K562 (cell line): ENCODE results near the gene STXBP4. TPM values are rescaled to one million over a fixed set of nuclear protein-coding genes. Genes with fewer than 3 reads are reported as not detected.

Source experiments
- ATAC-seq: fragments of 200-7000 bp; cut with Tn5 transposase; 3 replicates; pipeline ENCODE4 v1.9.1; 2020; ENCODE audit warnings: moderate library complexity
- BruUV-seq: library from RNA; stranded (reverse); fragments of 400-500 nt; replicated peaks from 2 replicates; lab custom pipeline; 2021; lab: Mats Ljungman, UMichigan
- CTCF ChIA-PET: fragments of 300-600 bp; formaldehyde crosslinking; extraction: SDS; loops from one replicate; lab custom pipeline; 2021; ENCODE audit warnings: low intra/inter-chr PET ratio; lab: Yijun Ruan, JAX
- POLR2A ChIA-PET: fragments of 300-600, 350-650 bp; sonication (Branson Sonifier 250); formaldehyde crosslinking; extraction: SDS; loops from one replicate; lab custom pipeline; 2021; ENCODE audit warnings: antibody characterized with exemption, inconsistent platforms; lab: Yijun Ruan, JAX
- DNase-seq, 4 experiments: peaks; one replicate each; pipeline versions ENCODE4 v3.0.0 to v3.0.0-alpha.2; 2011 to 2018; ENCODE audit warnings: low spot score in 3 of 4, mixed read lengths in 3 of 4; ENCODE audit errors: extremely low read depth in 1 of 4
- FAIRE-seq: peaks from 2 replicates; lab custom pipeline; 2011; peaks lifted over from hg19 to GRCh38; lab: Jason Lieb, UNC
- H2AFZ ChIP-seq: 2 replicates; pipeline ENCODE4 v1.6.0; 2011; ENCODE audit warnings: low read depth, low read length, control low read depth, inconsistent platforms
- H3K27ac ChIP-seq: fragments of 200-600 bp; 3 replicates; pipeline ENCODE4 v1.8.0; 2011; ENCODE audit warnings: low read depth, mild to moderate bottlenecking, control low read depth, inconsistent platforms, low read length, moderate library complexity, mixed read lengths; ENCODE audit errors: extremely low read depth
- H3K27me3 ChIP-seq, 2 experiments: fragments of 300-600 bp in 1 of 2; 2 replicates in 1 of 2; 3 replicates in 1 of 2; pipeline versions ENCODE4 v1.6.0 to v1.8.0; 2011; ENCODE audit warnings: inconsistent platforms in 2 of 2, low read length in 2 of 2, mild to moderate bottlenecking in 1 of 2, mixed read lengths in 1 of 2, moderate library complexity in 1 of 2; ENCODE audit not compliant: control insufficient read depth in 2 of 2, insufficient read depth in 2 of 2
- H3K36me3 ChIP-seq: fragments of 300-600 bp; 3 replicates; pipeline ENCODE4 v1.8.0; 2011; ENCODE audit warnings: mild to moderate bottlenecking, low read length, inconsistent platforms; ENCODE audit not compliant: control insufficient read depth, insufficient read depth
- H3K4me1 ChIP-seq, 2 experiments: fragments of 200-600 bp in 1 of 2; replicated peaks in 1 of 2; 2 replicates in 1 of 2; 3 replicates in 1 of 2; pipeline versions ENCODE4 v1.5.1 to v1.8.0; 2011; ENCODE audit warnings: inconsistent platforms in 2 of 2, low read length in 2 of 2, mild to moderate bottlenecking in 1 of 2, mixed read lengths in 1 of 2, moderate library complexity in 1 of 2; ENCODE audit not compliant: control insufficient read depth in 2 of 2, insufficient read depth in 2 of 2
- H3K4me2 ChIP-seq: 2 replicates; pipeline ENCODE4 v1.6.1; 2011; ENCODE audit warnings: low read length, control low read depth, inconsistent platforms, mixed read lengths; ENCODE audit not compliant: insufficient read depth
- H3K4me3 ChIP-seq: fragments of 200-600 bp; sonication (generic), shearing (Covaris generic); 2 replicates; pipeline ENCODE4 v1.5.1; 2016; ENCODE audit warnings: control low read depth, inconsistent platforms
- H3K79me2 ChIP-seq: fragments of 200-600 bp; 3 replicates; pipeline ENCODE4 v1.8.0; 2011; ENCODE audit warnings: low read length, inconsistent platforms; ENCODE audit not compliant: control insufficient read depth, insufficient read depth
- H3K9ac ChIP-seq, 2 experiments: 2 replicates each; pipeline versions ENCODE4 v1.6.0 to v1.6.1; 2011; ENCODE audit warnings: low read depth in 2 of 2, low read length in 2 of 2, control low read depth in 1 of 2, inconsistent platforms in 1 of 2, mild to moderate bottlenecking in 1 of 2, mixed read lengths in 1 of 2; ENCODE audit not compliant: insufficient read depth in 1 of 2
- H3K9me1 ChIP-seq: one replicate; pipeline ENCODE4 v1.6.0; 2011; ENCODE audit warnings: inconsistent platforms, mild to moderate bottlenecking, low read length, moderate library complexity; ENCODE audit not compliant: control insufficient read depth, insufficient read depth
- H3K9me3 ChIP-seq: replicated peaks from 2 replicates; pipeline ENCODE4 v1.5.1; 2011; ENCODE audit warnings: low read depth, low read length, inconsistent platforms; ENCODE audit not compliant: control insufficient read depth, insufficient read depth
- H4K20me1 ChIP-seq: replicated peaks from 2 replicates; pipeline ENCODE4 v1.6.1; 2011; ENCODE audit warnings: low read length, inconsistent platforms, mixed read lengths; ENCODE audit not compliant: control insufficient read depth, insufficient read depth
- CHCHD3 ChIP-seq: fragments of 250-450 bp; sonication (Bioruptor Pico); IDR thresholded peaks from 2 replicates; pipeline ENCODE4 v2.1.2; 2022; ENCODE audit warnings: mild to moderate bottlenecking
- HLTF ChIP-seq: fragments of 450-650 bp; IDR thresholded peaks from 2 replicates; pipeline ENCODE4 v1.6.1; 2016
- SPI1 ChIP-seq: IDR thresholded peaks from 2 replicates; pipeline ENCODE4 v1.6.1; 2011; ENCODE audit warnings: low read depth, low read length, control low read depth, borderline replicate concordance
- ZNF354B ChIP-seq: fragments of 250-450 bp; sonication (Bioruptor Pico); IDR thresholded peaks from 2 replicates; pipeline ENCODE4 v1.4.0; 2020
- whole genome bisulfite sequencing: fragments of 100-300 bp; shearing (Covaris generic); methylation state at CpG from one replicate; pipeline ENCODE4 v1.1.6; 2016; ENCODE audit warnings: low coverage, mixed read lengths; ENCODE audit not compliant: insufficient coverage; ENCODE audit errors: missing lambda C conversion rate; 5-methylcytosine and 5-hydroxymethylcytosine counted together
- in situ Hi-C: fragments of 300-500 bp; cut with MboI; formaldehyde crosslinking; loops from 4 replicates; pipeline ENCODE4 v1.15.0; 2018; ENCODE audit warnings: inconsistent platforms, mixed read lengths
- intact Hi-C: fragments of 100-400 bp; cut with micrococcal nuclease; formaldehyde crosslinking; loops from 2 replicates; pipeline ENCODE4 v1.14.2; 2022
- polyA plus RNA-seq, 8 experiments: library from polyadenylated mRNA; depleted of rRNA in 4 of 8; stranded (reverse) in 5 of 8; unstranded in 3 of 8; fragments of >200 nt; fragmentation: Nextera tagmentation in 2 of 8; fragmentation: Illumina TruSeq in 1 of 8; extraction: Ambion mirVana in 2 of 8; extraction: Trizol in 1 of 8; gene quantifications; 2 replicates each; pipeline versions ENCODE4 v1.2.1 to v1.2.3, GENCODE V29; 2011 to 2014; ENCODE audit warnings: inconsistent platforms in 1 of 8, missing spikeins in 1 of 8
- total RNA-seq, 7 experiments: library from RNA; depleted of rRNA in 6 of 7; stranded (reverse); fragments of >200 nt in 6 of 7; fragmentation: Illumina TruSeq in 2 of 7; extraction: Trizol in 2 of 7; gene quantifications; 2 replicates each; pipeline versions ENCODE4 v1.2.1 to v1.2.3, GENCODE V29; 2011 to 2021; ENCODE audit warnings: low replicate concordance in 1 of 7
- TF ChIP-seq, protein P1 (sequence below), 3 experiments: IDR thresholded peaks in 2 of 3; conservative IDR thresholded peaks in 1 of 3; 2 replicates each; pipeline ENCODE4 v1.5.1; 2011 to 2012; ENCODE audit warnings: low read length in 3 of 3, mild to moderate bottlenecking in 3 of 3, control low read depth in 2 of 3, improper control_type of control experiment in 1 of 3, inconsistent platforms in 1 of 3, low read depth in 1 of 3, mixed read lengths in 1 of 3, moderate library complexity in 1 of 3; ENCODE audit not compliant: insufficient read depth in 2 of 3
- TF ChIP-seq, protein P2 (sequence below): IDR thresholded peaks from 2 replicates; pipeline ENCODE4 v1.6.1; 2014; ENCODE audit warnings: antibody characterized with exemption

Gene STXBP4
- total and polyA plus RNA-seq, 9 of the 15 experiments (the other 6 are each of a cell fraction or from before 2014, with no cell fraction given): 11.6 to 23.2 (median 18.5) TPM

- in situ Hi-C loops: no loop called here
- Histone ChIP-seq H2AFZ (no peak overlapping the region), H3K36me3 (no peaks in the 10 kb centered on the region; the same call in 1 of the 3 replicates), H3K4me2 (no peak overlapping the region), H3K9ac (no peak overlapping the region), H3K27ac (peak overlapping the region; percentile 7; the same call in 1 of the 3 replicates), H3K4me1 (peaks cover 0 to 21% of the 10 kb centered on the region in 2 experiments), H3K9me3 (no peaks in the 10 kb centered on the region), H4K20me1 (no peaks in the 10 kb centered on the region), H3K9me1 (no peaks in the 10 kb centered on the region), H3K79me2 (peaks cover 93% of the 10 kb centered on the region), H3K4me3 (no peak overlapping the region), H3K27me3 (no peaks in the 10 kb centered on the region)
- ATAC-seq (no peak), DNase-seq (no peak), FAIRE-seq (no peak)
- intact Hi-C loops: no loop called here
- no TSS peak for BruUV-seq
- CTCF ChIA-PET: no interaction called here
- POLR2A ChIA-PET: interaction anchor here (0.6 to 1.4 kb wide), 2 partner anchors 27 to 375 kb away, joined by 3 read pairs; no protein-coding TSS in a partner anchor
- 70% methylated on average over 3 of the region's 3 CpGs for WGBS
- no peak for TF ChIP-seq CHCHD3 (CRISPR knock-in tag)
- TF ChIP-seq, protein P1, sequence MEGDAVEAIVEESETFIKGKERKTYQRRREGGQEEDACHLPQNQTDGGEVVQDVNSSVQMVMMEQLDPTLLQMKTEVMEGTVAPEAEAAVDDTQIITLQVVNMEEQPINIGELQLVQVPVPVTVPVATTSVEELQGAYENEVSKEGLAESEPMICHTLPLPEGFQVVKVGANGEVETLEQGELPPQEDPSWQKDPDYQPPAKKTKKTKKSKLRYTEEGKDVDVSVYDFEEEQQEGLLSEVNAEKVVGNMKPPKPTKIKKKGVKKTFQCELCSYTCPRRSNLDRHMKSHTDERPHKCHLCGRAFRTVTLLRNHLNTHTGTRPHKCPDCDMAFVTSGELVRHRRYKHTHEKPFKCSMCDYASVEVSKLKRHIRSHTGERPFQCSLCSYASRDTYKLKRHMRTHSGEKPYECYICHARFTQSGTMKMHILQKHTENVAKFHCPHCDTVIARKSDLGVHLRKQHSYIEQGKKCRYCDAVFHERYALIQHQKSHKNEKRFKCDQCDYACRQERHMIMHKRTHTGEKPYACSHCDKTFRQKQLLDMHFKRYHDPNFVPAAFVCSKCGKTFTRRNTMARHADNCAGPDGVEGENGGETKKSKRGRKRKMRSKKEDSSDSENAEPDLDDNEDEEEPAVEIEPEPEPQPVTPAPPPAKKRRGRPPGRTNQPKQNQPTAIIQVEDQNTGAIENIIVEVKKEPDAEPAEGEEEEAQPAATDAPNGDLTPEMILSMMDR (IDR thresholded peaks at IDR 0.05 in 2 of 3, conservative IDR thresholded peaks at IDR 0.05 in 1 of 3; ENCODE audit: insufficient read depth in 2 of 3, low read depth in 1 of 3, low read length in 3 of 3): no peak
- TF ChIP-seq ZNF354B (CRISPR knock-in tag): no peak
- TF ChIP-seq, protein P2, sequence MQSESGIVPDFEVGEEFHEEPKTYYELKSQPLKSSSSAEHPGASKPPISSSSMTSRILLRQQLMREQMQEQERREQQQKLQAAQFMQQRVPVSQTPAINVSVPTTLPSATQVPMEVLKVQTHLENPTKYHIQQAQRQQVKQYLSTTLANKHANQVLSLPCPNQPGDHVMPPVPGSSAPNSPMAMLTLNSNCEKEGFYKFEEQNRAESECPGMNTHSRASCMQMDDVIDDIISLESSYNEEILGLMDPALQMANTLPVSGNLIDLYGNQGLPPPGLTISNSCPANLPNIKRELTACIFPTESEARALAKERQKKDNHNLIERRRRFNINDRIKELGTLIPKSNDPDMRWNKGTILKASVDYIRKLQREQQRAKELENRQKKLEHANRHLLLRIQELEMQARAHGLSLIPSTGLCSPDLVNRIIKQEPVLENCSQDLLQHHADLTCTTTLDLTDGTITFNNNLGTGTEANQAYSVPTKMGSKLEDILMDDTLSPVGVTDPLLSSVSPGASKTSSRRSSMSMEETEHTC: no peak
- no peak for TF ChIP-seq HLTF
- TF ChIP-seq SPI1: peak; percentile 54; the same call in 1 of the 2 replicates
These were observed 4.0 kb downstream of the STXBP4 start for GRCh38 chr17:54972406-54973138.
